Measurements from ENCODE around the gene ATP5F1D. TPM values are rescaled to one million over a fixed set of nuclear protein-coding genes. Genes with fewer than 3 reads are reported as not detected.

The ATP5F1D gene
- total RNA-seq, 1 donor from 2014 or later = 501 TPM

DNA sequence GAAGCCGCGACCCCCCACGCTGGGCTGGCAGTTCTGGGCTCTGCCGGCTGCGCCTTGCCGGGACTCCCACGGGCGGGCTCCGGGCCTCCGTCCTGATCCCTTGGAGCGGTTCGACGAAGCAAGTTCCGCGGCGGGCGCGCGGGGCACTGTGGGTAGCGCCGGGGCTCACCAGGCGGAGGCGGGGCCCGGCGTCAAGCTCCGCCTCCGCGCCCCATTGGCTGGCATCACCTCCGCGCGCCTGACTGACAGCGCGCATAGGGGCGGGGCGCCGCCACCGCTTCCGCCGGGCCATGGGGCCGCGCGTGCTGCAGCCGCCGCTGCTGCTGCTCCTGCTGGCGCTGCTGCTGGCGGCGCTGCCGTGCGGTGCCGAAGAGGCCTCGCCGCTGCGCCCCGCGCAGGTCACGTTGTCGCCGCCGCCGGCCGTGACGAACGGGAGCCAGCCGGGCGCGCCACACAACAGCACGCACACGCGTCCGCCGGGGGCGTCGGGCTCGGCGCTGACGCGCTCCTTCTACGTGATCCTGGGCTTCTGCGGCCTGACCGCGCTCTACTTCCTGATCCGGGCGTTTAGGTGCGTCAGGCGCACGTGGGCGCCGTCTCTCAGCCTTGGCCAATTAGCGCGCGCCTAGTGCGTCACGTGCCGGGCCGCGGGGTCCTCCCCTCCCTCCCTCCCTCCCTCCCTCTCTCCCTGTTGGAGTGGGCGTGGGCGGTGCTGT lies 33.9 kb downstream of the ATP5F1D start, which contains the start of gene FAM174C:
TSS of gene FAM174C (plus strand) at position 271 of the 716 bp plus-strand sequence. CDS start at position 291, 20 bp downstream.
- Histone ChIP-seq H3K4me3 (peak within 1 kb of the TSS; percentile 86), H3K27ac (replicated peaks) (peak within 1 kb of the TSS; percentile 100), H3K4me1 (peaks cover 71% of the 10 kb centered on the region), H3K27me3 (ENCODE audit: low read depth) (no peaks in the 10 kb centered on the region), H3K36me3 (peaks cover 55% of the 10 kb centered on the region), H3K9me3 (replicated peaks) (no peaks in the 10 kb centered on the region)
- DNase-seq = peak; percentile 95
- TF ChIP-seq, protein P1, sequence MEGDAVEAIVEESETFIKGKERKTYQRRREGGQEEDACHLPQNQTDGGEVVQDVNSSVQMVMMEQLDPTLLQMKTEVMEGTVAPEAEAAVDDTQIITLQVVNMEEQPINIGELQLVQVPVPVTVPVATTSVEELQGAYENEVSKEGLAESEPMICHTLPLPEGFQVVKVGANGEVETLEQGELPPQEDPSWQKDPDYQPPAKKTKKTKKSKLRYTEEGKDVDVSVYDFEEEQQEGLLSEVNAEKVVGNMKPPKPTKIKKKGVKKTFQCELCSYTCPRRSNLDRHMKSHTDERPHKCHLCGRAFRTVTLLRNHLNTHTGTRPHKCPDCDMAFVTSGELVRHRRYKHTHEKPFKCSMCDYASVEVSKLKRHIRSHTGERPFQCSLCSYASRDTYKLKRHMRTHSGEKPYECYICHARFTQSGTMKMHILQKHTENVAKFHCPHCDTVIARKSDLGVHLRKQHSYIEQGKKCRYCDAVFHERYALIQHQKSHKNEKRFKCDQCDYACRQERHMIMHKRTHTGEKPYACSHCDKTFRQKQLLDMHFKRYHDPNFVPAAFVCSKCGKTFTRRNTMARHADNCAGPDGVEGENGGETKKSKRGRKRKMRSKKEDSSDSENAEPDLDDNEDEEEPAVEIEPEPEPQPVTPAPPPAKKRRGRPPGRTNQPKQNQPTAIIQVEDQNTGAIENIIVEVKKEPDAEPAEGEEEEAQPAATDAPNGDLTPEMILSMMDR (IDR thresholded peaks at IDR 0.05; ENCODE audit: borderline replicate concordance) = no peak
- intact Hi-C loops (cut with micrococcal nuclease) = no loop called here

DNA sequence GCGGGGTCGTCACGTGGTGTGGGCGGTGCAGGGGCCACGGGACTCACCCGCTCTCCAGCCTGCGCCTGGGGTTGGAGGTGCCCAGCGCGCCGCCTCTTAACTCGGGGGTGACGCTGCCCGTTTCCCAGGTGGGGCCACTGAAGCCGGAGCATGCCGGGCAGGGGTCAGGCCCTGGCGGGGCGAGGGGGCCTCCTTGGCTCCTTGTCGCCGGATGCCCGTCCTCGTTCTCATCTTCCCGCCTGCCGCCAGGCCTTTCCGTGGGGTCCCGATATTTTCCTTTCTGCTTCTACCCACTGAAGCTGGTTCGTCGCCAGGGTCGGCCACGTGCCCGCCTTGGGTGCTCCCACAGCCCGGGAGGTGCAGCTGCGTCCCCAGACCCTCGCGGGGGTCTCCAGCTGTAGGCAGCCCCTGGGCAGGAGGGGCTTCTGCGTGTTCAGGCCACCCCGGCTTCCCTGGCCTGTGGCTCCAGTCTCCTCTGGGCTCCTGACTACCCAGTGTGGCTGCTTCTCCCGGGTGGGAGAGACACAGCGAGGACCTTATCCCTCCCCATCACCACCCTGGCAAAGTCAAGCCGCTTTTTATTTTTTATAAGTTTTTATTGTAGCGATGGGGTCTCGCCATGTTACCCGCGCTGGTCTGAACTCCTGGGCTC lies 34.6 kb downstream of the ATP5F1D start:
- Histone ChIP-seq H3K27ac (replicated peaks) (peak overlapping the region; percentile 100), H3K4me1 (peaks cover 64% of the 10 kb centered on the region), H3K27me3 (ENCODE audit: low read depth) (no peaks in the 10 kb centered on the region), H3K36me3 (peaks cover 49% of the 10 kb centered on the region), H3K9me3 (replicated peaks) (no peaks in the 10 kb centered on the region), H3K4me3 (peak overlapping the region; percentile 86)
- intact Hi-C loops (cut with micrococcal nuclease) = no loop called here
- TF ChIP-seq, protein P1 (IDR thresholded peaks at IDR 0.05; ENCODE audit: borderline replicate concordance) = no peak
- DNase-seq = no peak

DNA sequence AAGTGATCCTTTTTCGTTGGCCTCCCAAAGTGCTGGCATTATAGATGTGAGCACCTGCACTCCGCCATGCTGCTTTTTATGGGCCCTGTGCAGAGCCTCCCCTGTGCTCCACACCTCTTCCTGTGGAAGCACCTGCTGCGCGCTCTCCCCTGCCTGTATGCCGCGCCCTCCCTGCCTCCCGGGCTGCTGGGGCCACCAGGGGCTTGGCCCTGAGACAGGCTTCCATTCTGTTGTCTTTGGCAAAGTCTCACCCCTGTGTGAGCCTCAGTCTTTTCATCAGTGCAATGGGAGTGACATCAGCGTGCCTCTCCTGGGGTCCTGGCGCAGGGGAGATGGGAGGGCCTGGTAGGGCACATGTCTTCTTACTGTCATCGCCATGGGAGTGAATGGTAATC lies 35.1 kb downstream of the ATP5F1D start:
- Histone ChIP-seq H3K9me3 (replicated peaks) (no peaks in the 10 kb centered on the region), H3K4me3 (peak overlapping the region; percentile 86), H3K36me3 (peaks cover 44% of the 10 kb centered on the region), H3K27ac (replicated peaks) (peak overlapping the region; percentile 100), H3K27me3 (ENCODE audit: low read depth) (no peaks in the 10 kb centered on the region), H3K4me1 (peaks cover 59% of the 10 kb centered on the region)
- no peak for DNase-seq
- TF ChIP-seq, protein P1 (IDR thresholded peaks at IDR 0.05; ENCODE audit: borderline replicate concordance) = no peak
- intact Hi-C loops (cut with micrococcal nuclease) = no loop called here

DNA sequence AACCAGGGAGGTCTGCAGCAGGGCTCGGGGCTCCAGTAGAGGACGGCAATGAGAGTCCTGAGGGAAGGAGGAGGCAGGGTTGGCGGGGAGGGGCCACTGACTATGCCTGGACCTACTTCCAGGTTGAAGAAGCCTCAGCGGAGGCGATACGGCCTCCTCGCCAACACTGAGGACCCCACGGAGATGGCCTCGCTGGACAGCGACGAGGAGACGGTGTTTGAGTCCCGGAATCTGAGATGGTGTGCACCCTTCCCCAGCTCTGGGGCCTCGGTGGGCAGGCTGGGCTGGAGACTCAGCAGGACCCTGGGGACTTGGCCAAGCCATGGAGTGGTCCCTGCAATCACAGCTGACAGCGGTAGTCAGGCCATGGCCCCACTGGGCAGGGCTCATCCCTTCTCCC lies 35.5 kb downstream of the ATP5F1D start:
- Histone ChIP-seq H3K27ac (replicated peaks) (no peak overlapping the region), H3K4me3 (no peak overlapping the region), H3K9me3 (replicated peaks) (no peaks in the 10 kb centered on the region), H3K4me1 (peaks cover 55% of the 10 kb centered on the region), H3K36me3 (peaks cover 40% of the 10 kb centered on the region), H3K27me3 (ENCODE audit: low read depth) (no peaks in the 10 kb centered on the region)
- TF ChIP-seq, protein P1 (IDR thresholded peaks at IDR 0.05; ENCODE audit: borderline replicate concordance) = no peak
- no peak for DNase-seq
- intact Hi-C loops (cut with micrococcal nuclease) = no loop called here

DNA sequence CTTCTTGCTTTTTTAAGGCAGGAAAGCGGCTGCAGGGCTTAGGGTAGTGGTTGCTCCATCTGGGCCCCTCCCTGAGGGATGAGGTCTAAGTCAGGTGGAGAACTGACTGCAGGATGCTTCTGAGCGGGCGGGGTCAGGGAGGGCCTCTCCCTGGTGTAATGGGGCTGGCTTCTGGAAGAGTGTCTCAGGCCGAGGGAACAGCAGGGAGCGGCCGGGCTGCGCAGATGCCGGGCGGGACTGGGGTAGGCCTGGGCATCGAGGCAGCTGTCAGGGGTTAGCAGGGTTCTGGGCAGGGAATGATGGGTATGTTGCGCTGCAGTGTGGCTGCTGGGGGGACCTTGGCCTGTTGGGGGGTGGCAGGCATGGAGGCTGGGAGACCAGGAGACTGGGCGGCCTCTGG lies 36.5 kb downstream of the ATP5F1D start:
- DNase-seq = no peak
- peaks cover 30% of the 10 kb centered on the region for H3K36me3 ChIP-seq
- intact Hi-C loops (cut with micrococcal nuclease) = no loop called here
- TF ChIP-seq, protein P1 (IDR thresholded peaks at IDR 0.05; ENCODE audit: borderline replicate concordance) = no peak
- peaks cover 44% of the 10 kb centered on the region for H3K4me1 ChIP-seq
- H3K27me3 ChIP-seq (ENCODE audit: low read depth) = peaks cover 5% of the 10 kb centered on the region
- no peak overlapping the region for H3K27ac ChIP-seq (replicated peaks)
- no peaks in the 10 kb centered on the region for H3K9me3 ChIP-seq (replicated peaks)
- no peak overlapping the region for H3K4me3 ChIP-seq

All from left ventricle myocardium inferior (tissue), 1 donor.